ENCODE data around the gene PXYLP1.
"Not testable (repeated sequence)": the region's sequence is repeated elsewhere in the genome, so short reads cannot be mapped to it uniquely, and the experiment has no call there.

PXYLP1 gene

GRCh38 chr3:141302364-141303141 is 70.9 kb downstream of the PXYLP1 start:
- DNase-seq = no peak

GRCh38 chr3:141303481-141304223 is 72.0 kb downstream of the PXYLP1 start:
- DNase-seq = peak; percentile 79

- DNase-seq = no peak
These were observed 73.8 kb downstream of the PXYLP1 start for GRCh38 chr3:141305436-141305835.

- DNase-seq = no peak
These were observed 74.7 kb downstream of the PXYLP1 start for GRCh38 chr3:141306276-141306675.

GRCh38 chr3:141306922-141307321 is 75.3 kb downstream of the PXYLP1 start:
- DNase-seq = peak; percentile 55

GRCh38 chr3:141307351-141308059 is 75.9 kb downstream of the PXYLP1 start:
- peak; percentile 50 for DNase-seq

GRCh38 chr3:141308588-141309218 is 77.1 kb downstream of the PXYLP1 start:
- no peak for DNase-seq

- DNase-seq = no peak
These were observed 79.5 kb downstream of the PXYLP1 start for GRCh38 chr3:141311170-141311495.

- peak; percentile 99 for DNase-seq
These were observed 80.1 kb downstream of the PXYLP1 start for GRCh38 chr3:141311496-141312353.

- no peak for DNase-seq
These were observed 80.9 kb downstream of the PXYLP1 start for GRCh38 chr3:141312354-141313092.

GRCh38 chr3:141313093-141313683 is 81.6 kb downstream of the PXYLP1 start:
- DNase-seq = no peak

- not testable (repeated sequence) for DNase-seq
These were observed 82.8 kb downstream of the PXYLP1 start for GRCh38 chr3:141314415-141314814.

- no peak for DNase-seq
These were observed 85.2 kb downstream of the PXYLP1 start for GRCh38 chr3:141316851-141317250.

GRCh38 chr3:141320399-141321108 is 88.9 kb downstream of the PXYLP1 start:
- DNase-seq = no peak

- peak; percentile 25 for DNase-seq
These were observed 89.5 kb downstream of the PXYLP1 start for GRCh38 chr3:141321109-141321497.

GRCh38 chr3:141323936-141324704 is 92.5 kb downstream of the PXYLP1 start:
- DNase-seq = no peak

- DNase-seq = no peak
These were observed 94.5 kb downstream of the PXYLP1 start for GRCh38 chr3:141326123-141326522.

- DNase-seq = no peak
These were observed 95.0 kb downstream of the PXYLP1 start for GRCh38 chr3:141326626-141327025.
